Ectodermal cell (in vitro differentiated cells): ENCODE measurements around the gene PEX10.

Experiments
- H3K27ac ChIP-seq: 2 replicates; pipeline ENCODE4 v1.7.0; 2013; ENCODE audit warnings: mild to moderate bottlenecking, low read depth, low read length; ENCODE audit not compliant: insufficient read depth, poor library complexity, severe bottlenecking
- H3K27me3 ChIP-seq: 2 replicates; pipeline ENCODE4 v1.7.0; 2013; ENCODE audit warnings: mild to moderate bottlenecking, low read length; ENCODE audit not compliant: insufficient read depth, control insufficient read depth, poor library complexity, severe bottlenecking
- H3K36me3 ChIP-seq: one replicate; pipeline ENCODE4 v1.7.0; 2013; ENCODE audit warnings: low read length; ENCODE audit not compliant: control insufficient read depth, insufficient read depth
- H3K4me1 ChIP-seq: one replicate; pipeline ENCODE4 v1.7.0; 2013; ENCODE audit warnings: low read length; ENCODE audit not compliant: control insufficient read depth, insufficient read depth
- H3K4me3 ChIP-seq: 2 replicates; pipeline ENCODE4 v1.7.0; 2013; ENCODE audit warnings: low read depth, low read length, control low read depth; ENCODE audit not compliant: insufficient read depth
- H3K9me3 ChIP-seq: 2 replicates; pipeline ENCODE4 v1.7.0; 2013; ENCODE audit warnings: mild to moderate bottlenecking, low read length, moderate library complexity; ENCODE audit not compliant: control insufficient read depth
- WGBS, 2 experiments: methylation state at CpG; one replicate each; pipeline ENCODE4 v1.1.7; 2013; ENCODE audit warnings: missing lambda C conversion rate in 2 of 2; 5-methylcytosine and 5-hydroxymethylcytosine counted together

PEX10 gene

DNA sequence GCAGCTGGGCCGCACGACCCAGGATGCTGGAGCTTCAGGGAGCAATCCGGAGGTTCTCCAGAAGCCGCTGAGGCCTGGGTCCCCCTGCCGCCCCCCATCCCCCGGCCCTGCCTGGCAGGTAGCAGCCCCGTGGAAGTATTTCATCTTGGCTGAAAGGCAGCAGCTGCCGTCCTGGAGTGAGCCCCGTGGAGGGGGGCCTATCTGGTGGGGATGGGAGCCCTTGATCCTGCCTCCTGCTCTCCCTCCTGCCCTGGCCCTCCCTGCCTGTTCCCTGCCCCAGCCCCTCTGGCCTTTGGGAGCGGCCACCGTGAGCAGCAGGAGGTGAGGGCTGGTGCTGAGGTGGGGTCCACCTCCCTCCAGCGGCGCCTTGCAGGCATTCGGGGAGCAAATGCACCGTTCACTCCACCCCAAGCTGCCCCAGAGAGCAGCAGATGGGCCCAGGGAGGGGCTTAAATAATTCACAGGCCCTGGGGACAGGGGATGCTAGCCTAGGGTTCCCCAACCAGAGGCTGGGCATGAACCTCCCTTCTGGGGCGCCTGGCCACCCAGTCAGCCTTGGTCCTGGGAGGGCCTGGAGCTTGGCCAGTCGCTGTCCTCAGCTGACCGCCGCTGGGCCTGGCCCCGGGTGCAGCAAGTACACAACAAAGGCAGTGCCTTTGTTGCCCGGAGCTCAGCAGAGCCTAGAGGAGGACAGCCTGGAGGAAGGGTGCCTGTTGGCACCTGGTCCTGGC lies 40.0 kb upstream of the PEX10 start:
- Histone ChIP-seq H3K36me3 (no peaks in the 10 kb centered on the region), H3K4me1 (peaks cover 43% of the 10 kb centered on the region), H3K4me3 (no peak overlapping the region), H3K27ac (no peak overlapping the region), H3K27me3 (no peaks in the 10 kb centered on the region), H3K9me3 (no peaks in the 10 kb centered on the region)
- WGBS, 2 experiments, result 70 to 73% methylated on average over 21 of the region's 21 CpGs

DNA sequence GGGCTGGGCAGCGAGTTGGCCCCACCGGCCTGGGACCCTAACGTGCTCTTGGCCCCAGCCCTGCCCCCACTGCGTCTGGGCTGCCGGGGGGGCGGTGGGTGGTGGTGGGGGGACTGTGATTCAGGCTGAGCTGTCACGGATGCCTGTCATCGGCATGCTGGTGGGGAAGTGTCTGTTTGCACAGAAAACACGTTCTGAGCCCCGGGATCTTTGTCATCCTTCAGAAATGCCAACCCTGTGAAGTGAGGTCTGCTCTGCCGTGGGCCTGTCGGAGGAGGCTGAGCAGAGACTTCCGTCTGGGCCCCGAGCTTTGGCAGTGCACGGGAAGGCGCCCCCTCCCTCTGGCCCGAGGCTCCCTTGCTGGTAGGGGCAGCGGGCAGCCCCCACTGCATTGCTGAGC lies 39.4 kb upstream of the PEX10 start:
- Histone ChIP-seq H3K36me3 (no peaks in the 10 kb centered on the region), H3K27ac (no peak overlapping the region), H3K4me3 (no peak overlapping the region), H3K27me3 (no peaks in the 10 kb centered on the region), H3K9me3 (no peaks in the 10 kb centered on the region), H3K4me1 (peaks cover 49% of the 10 kb centered on the region)
- 72 to 80% methylated on average over 18 of the region's 18 CpGs for WGBS, 2 experiments

DNA sequence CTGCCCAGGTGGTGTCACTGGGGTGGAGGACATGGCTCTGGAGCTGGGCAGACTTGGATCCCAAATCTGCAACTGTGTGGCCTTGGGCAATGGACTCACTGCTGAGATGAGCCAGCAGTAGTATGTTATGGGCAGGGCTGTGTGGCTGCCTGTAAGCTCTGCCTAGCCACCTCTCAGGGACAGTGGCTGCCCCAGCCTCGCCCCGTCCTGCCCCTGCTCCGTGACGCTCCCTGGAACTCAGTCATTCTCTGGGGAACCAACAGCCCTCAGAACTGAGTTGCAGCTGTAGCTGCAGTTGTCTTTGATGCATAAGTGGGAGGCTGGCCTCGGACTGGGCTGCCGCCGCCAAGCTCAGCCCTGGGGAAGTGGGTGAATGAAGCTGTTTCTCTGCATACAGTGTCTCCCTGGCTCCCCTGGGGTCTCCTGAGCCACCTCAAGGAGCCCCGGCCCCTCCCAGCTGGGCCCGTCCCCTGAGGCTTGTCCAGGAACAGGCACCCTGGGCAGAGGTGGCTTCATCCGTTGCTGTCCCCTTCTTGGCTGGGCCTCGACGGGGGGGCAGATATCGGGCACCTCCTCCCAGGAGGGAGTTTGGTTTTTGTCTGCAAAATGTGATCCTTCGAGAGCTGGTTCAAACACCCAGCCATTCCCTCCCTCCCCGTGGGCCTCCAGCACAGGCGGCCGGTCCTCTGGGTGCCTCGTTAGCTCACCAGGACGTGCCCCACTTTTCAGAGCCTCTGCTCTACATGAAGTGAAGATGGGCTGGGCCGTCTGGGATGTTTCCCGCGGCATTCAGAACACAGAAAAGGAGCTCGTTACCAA lies 37.5 kb upstream of the PEX10 start:
- Histone ChIP-seq H3K4me3 (no peak overlapping the region), H3K36me3 (no peaks in the 10 kb centered on the region), H3K27ac (no peak overlapping the region), H3K4me1 (peaks cover 67% of the 10 kb centered on the region), H3K9me3 (no peaks in the 10 kb centered on the region), H3K27me3 (peaks cover 4% of the 10 kb centered on the region)
- WGBS, 2 experiments, result 86 to 90% methylated on average over 23 of the region's 23 CpGs

DNA sequence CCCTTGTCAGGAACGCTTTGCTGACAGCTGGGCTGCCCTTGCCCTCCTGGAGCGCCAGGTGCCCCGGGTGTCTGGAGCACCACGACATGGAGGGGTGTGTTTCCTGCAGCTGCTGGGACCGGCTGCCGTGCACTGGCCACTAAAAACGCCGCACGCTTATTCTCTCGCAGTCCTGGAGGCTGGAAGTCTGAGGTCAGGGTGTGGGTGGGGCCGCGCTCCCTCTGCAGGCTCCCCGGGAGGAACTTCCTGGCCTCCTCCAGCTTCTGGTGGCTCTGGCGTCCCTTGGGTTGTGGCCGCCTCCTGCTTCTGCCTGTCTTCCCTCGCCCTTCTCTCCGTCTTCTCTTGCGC lies 35.7 kb upstream of the PEX10 start:
- no peak overlapping the region for H3K27ac ChIP-seq
- peaks cover 21% of the 10 kb centered on the region for H3K27me3 ChIP-seq
- WGBS, 2 experiments, result 80 to 81% methylated on average over 18 of the region's 18 CpGs
- no peak overlapping the region for H3K4me3 ChIP-seq
- peaks cover 75% of the 10 kb centered on the region for H3K4me1 ChIP-seq
- no peaks in the 10 kb centered on the region for H3K36me3 ChIP-seq
- no peaks in the 10 kb centered on the region for H3K9me3 ChIP-seq

DNA sequence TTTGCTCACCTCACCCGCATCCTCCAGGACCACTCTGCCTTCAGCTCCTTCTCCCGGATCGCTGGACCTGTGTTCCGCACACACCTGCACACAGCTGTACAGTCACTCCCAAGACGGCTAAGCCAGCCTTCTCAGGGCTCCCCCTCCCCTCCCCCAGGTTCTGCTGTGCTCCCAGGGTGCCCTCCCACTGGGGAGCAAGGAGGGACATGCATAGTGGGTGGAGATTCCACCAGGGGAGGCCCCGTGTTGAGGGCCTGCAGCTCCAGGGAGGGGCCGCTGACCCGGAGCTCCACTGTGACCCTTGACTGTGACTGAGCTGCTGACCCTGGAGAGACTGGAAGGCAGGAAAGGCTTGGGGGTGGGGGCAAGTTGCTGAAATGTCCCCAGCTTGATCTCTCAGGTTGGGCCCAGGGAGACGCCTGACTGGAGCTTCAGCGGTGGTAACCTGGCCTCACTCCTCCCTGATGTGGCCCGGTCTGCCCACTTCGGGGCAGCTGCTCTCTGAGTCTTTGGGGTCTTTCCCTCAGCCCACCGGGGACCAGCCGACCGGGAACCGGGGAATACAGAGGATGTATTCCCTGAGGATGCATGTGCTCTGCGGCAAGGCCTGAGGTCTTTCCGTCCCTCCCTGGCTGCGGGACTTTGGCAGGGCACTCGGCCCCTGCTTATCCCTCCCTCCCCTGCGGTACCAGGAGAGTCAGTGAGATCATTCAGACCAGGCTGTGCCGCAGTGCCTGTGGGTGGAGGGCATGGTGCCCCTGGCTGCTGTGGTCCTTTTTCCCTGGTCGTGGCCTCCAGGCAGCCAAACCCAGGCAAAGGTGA lies 35.1 kb upstream of the PEX10 start:
- Histone ChIP-seq H3K27me3 (peaks cover 27% of the 10 kb centered on the region), H3K27ac (peak overlapping the region; percentile 90), H3K36me3 (no peaks in the 10 kb centered on the region), H3K4me3 (no peak overlapping the region), H3K4me1 (peaks cover 73% of the 10 kb centered on the region), H3K9me3 (no peaks in the 10 kb centered on the region)
- WGBS, 2 experiments, result 73 to 76% methylated on average over 23 of the region's 23 CpGs

DNA sequence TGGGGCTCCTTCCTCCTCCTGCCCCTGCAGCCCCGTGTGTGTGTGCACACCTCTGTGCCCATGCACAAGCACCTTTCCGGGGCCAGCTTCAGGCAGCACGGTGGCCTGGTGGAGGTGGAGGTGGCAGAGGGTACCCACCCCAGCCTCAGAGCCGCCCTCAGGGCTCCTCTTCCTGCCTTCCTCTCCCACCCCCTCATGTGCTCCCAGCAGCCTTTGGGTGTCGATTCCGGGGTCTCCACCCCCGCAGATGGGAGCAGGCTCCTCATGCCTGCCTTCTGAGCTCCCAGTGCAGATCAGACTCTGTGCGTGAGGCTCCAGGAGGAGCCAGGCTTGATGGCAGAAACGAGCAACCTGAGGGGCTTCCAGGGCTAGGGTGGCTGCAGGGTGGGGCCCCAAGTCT lies 34.5 kb upstream of the PEX10 start:
- Histone ChIP-seq H3K4me3 (no peak overlapping the region), H3K27me3 (peaks cover 34% of the 10 kb centered on the region), H3K36me3 (no peaks in the 10 kb centered on the region), H3K27ac (peak overlapping the region; percentile 90), H3K4me1 (peaks cover 67% of the 10 kb centered on the region), H3K9me3 (no peaks in the 10 kb centered on the region)
- 64 to 66% methylated on average over 9 of the region's 9 CpGs for WGBS, 2 experiments

DNA sequence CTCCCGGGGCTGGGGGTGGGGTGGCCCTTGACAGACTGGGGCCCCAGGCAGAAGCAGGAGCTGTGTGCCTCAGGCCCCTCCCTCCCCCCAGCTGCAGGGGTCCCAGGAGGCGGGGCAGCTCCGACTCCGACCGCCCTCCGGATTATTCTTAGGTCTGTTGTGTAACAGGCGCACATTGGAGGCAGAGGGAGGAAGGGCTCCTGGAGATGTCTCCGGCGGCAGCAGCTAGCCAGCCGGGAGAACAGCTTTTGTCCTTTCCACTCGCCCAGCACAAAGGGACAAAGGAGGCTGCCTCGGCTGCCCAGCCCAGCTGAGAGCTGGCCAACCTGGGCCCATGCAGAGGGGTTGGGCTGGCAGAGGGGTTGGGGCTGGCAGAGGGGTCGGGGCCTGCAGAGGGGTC lies 34.0 kb upstream of the PEX10 start:
- H3K4me3 ChIP-seq, result no peak overlapping the region
- H3K36me3 ChIP-seq, result no peaks in the 10 kb centered on the region
- no peaks in the 10 kb centered on the region for H3K9me3 ChIP-seq
- peaks cover 36% of the 10 kb centered on the region for H3K27me3 ChIP-seq
- peaks cover 64% of the 10 kb centered on the region for H3K4me1 ChIP-seq
- WGBS, 2 experiments, result 5% methylated on average over 13 of the region's 13 CpGs
- peak overlapping the region; percentile 90 for H3K27ac ChIP-seq

DNA sequence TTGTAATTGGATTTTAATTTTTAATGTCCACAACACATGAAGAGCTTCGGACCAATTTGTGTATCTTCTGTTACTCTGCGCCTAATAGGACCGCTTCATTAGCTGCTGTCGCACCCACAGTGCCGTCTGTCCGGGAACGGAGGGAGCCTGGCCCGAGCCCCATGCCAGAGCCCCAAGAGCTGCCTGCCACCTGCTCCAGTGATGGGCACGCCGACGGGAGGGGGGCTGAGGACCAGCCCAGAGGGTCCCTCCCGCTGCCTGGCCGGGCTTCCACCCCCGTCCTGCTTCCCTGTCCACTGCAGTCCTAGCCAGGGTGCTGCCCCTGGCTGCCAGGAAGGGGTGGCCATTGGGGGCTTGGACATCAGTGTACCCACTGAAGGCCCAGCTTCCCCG lies 33.5 kb upstream of the PEX10 start:
- 86 to 87% methylated on average over 15 of the region's 15 CpGs for WGBS, 2 experiments
- Histone ChIP-seq H3K4me1 (peaks cover 59% of the 10 kb centered on the region), H3K27ac (peak overlapping the region; percentile 90), H3K4me3 (no peak overlapping the region), H3K27me3 (peaks cover 37% of the 10 kb centered on the region), H3K36me3 (no peaks in the 10 kb centered on the region), H3K9me3 (no peaks in the 10 kb centered on the region)

DNA sequence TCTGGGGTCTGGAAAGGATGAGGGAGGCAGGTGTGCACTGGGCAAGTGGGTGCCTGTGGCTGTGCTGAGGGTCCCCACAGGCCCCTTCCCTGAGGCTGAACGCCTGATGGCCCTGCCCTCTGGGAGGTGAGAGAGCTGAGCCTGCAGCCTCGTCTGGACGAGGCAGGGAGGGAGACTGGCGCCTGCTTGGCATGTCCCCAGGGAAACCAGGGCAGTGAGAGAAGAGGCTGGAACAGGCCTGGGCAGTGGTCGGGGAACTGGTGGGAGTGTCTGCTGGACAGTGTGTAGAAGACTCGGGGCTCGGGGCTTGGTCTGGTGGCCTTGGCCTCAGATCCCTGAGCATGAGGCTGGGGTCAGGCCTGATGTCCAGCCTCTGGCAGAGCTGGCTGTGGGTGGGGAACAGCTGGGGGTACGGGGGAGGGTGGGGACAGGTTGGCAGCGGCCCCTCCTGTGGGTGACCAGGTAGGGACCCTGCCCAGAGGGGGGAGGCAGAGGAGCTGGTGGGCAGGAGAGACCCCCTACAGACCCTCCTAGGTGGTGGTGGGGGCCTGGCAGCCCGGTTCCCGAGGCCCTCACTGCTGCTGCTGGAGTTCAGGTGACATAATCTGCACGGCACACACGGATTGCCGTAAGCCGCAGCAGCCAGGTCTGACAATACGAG lies 32.9 kb upstream of the PEX10 start:
- peaks cover 37% of the 10 kb centered on the region for H3K27me3 ChIP-seq
- no peaks in the 10 kb centered on the region for H3K36me3 ChIP-seq
- H3K9me3 ChIP-seq, result no peaks in the 10 kb centered on the region
- H3K4me1 ChIP-seq, result peaks cover 59% of the 10 kb centered on the region
- WGBS, 2 experiments, result 90% methylated on average over 16 of the region's 16 CpGs
- no peak overlapping the region for H3K4me3 ChIP-seq
- H3K27ac ChIP-seq, result no peak overlapping the region
